22Rv1 (cell line): ENCODE measurements around the gene UBL3.

Source experiments
- H3K27ac ChIP-seq: fragments of 450-650 bp; 2 replicates; pipeline ENCODE4 v1.5.1; 2017
- CTCF ChIP-seq: fragments of 450-650 bp; IDR thresholded peaks from 2 replicates; pipeline ENCODE4 v1.5.1; 2017; ENCODE audit warnings: mild to moderate bottlenecking
- ZFX ChIP-seq: fragments of 450-650 bp; IDR thresholded peaks from 2 replicates; pipeline ENCODE4 v1.6.1; 2017; ENCODE audit warnings: antibody characterized with exemption, borderline replicate concordance

Gene UBL3

GRCh38 chr13:29887030-29887557 is 36.7 kb upstream of the UBL3 start:
- no peak overlapping the region for H3K27ac ChIP-seq
- TF ChIP-seq ZFX (no peak), CTCF (no peak)

GRCh38 chr13:29886446-29886845 is 36.0 kb upstream of the UBL3 start:
- H3K27ac ChIP-seq = no peak overlapping the region
- TF ChIP-seq ZFX (no peak), CTCF (no peak)

GRCh38 chr13:29885989-29886388 is 35.6 kb upstream of the UBL3 start:
- TF ChIP-seq ZFX (no peak), CTCF (no peak)
- no peak overlapping the region for H3K27ac ChIP-seq

DNA sequence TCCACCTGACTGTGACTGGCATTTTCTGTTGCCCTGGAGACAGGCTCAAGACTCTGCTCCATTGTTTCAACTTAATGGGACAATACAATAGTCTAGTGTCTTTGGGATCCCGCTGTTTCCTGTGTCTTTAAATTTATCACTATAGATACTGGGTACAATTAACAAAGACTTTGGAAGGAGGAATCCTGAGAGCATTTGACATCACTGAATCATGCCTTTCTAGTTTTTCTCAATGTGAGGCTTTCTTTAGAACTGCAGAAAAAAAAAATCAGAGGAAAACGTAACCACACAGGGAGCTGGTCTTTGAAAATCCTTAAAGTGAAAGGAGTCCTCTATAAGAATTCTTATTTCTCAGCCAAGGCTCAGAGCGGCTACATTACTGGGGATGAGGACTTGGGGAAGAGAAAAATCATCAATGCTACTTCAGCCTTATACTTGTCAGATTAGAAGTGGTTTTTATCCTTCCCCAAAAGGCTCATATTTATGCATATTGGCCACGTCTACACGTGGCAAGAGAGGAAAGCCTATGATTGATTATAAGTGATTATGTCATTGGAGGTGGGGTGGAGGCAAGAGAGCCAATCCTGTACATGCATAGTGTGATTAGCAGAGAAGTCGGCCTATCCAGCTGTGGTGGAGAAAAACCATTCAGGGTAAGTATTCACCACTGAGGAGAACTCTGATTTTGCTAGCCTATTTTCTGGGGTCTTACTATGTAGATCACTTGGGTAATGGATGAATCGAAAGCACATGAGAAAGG is 34.4 kb upstream of the UBL3 start:
- no peak overlapping the region for H3K27ac ChIP-seq
- no peak for TF ChIP-seq CTCF
- TF ChIP-seq ZFX = no peak

- TF ChIP-seq CTCF (no peak), ZFX (no peak)
- H3K27ac ChIP-seq = no peak overlapping the region
Observed at GRCh38 chr13:29883941-29884518, 33.6 kb upstream of the UBL3 start.

DNA sequence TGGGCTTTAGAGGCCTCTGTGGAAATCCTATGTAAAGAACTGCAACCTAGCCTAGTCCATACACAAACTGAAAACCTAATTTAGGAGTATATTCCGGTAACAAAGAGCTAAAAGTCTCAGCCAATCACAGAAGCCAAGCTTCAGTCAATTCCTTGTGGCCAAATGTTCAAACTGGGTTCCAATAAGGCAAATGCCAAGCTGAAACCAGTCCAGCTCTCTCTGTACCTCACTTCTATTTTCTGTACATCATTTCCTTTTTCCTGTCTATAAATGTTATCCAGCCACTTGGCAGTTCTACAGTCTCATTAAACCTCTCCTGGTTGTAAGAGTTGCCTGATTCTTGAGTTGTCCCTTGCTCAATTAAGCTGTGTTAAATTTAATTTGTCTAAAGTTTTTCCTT is 31.7 kb upstream of the UBL3 start:
- no peak for TF ChIP-seq ZFX
- TF ChIP-seq CTCF = no peak

DNA sequence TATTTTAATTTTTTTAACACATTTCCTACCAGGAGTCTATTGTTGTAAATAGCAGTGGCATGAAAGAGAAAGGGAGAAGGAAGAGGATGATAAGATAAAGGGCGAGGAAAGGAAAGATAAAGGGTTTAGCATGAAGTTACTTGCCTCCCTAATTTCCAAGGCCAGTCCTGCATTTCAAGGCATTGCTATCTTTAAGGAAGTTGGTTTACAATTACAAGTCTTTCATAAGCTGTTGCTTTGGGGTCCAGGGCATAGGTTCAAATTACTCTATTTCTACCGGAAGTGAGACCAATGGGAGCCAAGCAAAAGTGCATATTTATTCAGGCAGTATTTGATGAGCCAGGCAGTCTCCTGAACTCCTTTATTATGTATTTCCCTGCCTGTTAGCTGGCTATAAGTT is 27.7 kb upstream of the UBL3 start:
- TF ChIP-seq CTCF (no peak), ZFX (no peak)

More for the DNA sequence above, 31.7 kb upstream of the UBL3 start:
- H3K27ac ChIP-seq = no peak overlapping the region

More for the DNA sequence above, 27.7 kb upstream of the UBL3 start:
- H3K27ac ChIP-seq = no peak overlapping the region
